Stimulated activated naive CD8-positive, alpha-beta T cell treated with anti-CD3 and anti-CD28 coated beads, Interleukin-15, Interleukin-2, amounts not matched to agents 100 U/mL and 50 U/mL, for 24 hours (primary cell): ENCODE measurements around the gene RASGRF1.
"Not testable (repeated sequence)": the region's sequence is repeated elsewhere in the genome, so short reads cannot be mapped to it uniquely, and the experiment has no call there.

ENCODE experiments used
- ATAC-seq: fragments of 150-1000 bp; cut with Tn5 transposase; one replicate; pipeline ENCODE4 v1.10.0; 2021
- DNase-seq: peaks from one replicate; pipeline ENCODE4 v3.0.0; 2021

RASGRF1 gene

GRCh38 chr15:78931439-78932257 lies 158.9 kb downstream of the RASGRF1 start:
- DNase-seq (no peak), ATAC-seq (no peak)

- ATAC-seq (no peak), DNase-seq (no peak)
Measured at GRCh38 chr15:78930577-78931388, 159.8 kb downstream of the RASGRF1 start.

GRCh38 chr15:78929536-78930264 lies 160.9 kb downstream of the RASGRF1 start:
- ATAC-seq: no peak
- no peak for DNase-seq

GRCh38 chr15:78928616-78929093 lies 161.9 kb downstream of the RASGRF1 start:
- ATAC-seq (no peak), DNase-seq (no peak)

- not testable (repeated sequence) for DNase-seq, ATAC-seq
Measured at GRCh38 chr15:78928176-78928575, 162.4 kb downstream of the RASGRF1 start.

GRCh38 chr15:78927077-78927790 lies 163.3 kb downstream of the RASGRF1 start:
- ATAC-seq: no peak

GRCh38 chr15:78925956-78926743 lies 164.4 kb downstream of the RASGRF1 start:
- DNase-seq (no peak), ATAC-seq (no peak)

More at GRCh38 chr15:78927077-78927790, 163.3 kb downstream of the RASGRF1 start:
- no peak for DNase-seq

GRCh38 chr15:78925076-78925624 lies 165.4 kb downstream of the RASGRF1 start:
- no peak for ATAC-seq
- no peak for DNase-seq

- DNase-seq (no peak), ATAC-seq (no peak)
Measured at GRCh38 chr15:78923480-78924360, 166.9 kb downstream of the RASGRF1 start.

- no peak for DNase-seq
Measured at GRCh38 chr15:78923015-78923414, 167.6 kb downstream of the RASGRF1 start.

GRCh38 chr15:78922527-78922926 lies 168.1 kb downstream of the RASGRF1 start:
- DNase-seq: no peak
- ATAC-seq: no peak

More at GRCh38 chr15:78923015-78923414, 167.6 kb downstream of the RASGRF1 start:
- no peak for ATAC-seq

GRCh38 chr15:78921940-78922339 lies 168.6 kb downstream of the RASGRF1 start:
- DNase-seq (no peak), ATAC-seq (no peak)

GRCh38 chr15:78921517-78921916 lies 169.1 kb downstream of the RASGRF1 start:
- ATAC-seq (no peak), DNase-seq (no peak)

GRCh38 chr15:78917888-78918287 lies 172.7 kb downstream of the RASGRF1 start:
- no peak for DNase-seq
- ATAC-seq: no peak

GRCh38 chr15:78916088-78916487 lies 174.5 kb downstream of the RASGRF1 start:
- ATAC-seq (no peak), DNase-seq (no peak)

GRCh38 chr15:78915341-78916087 lies 175.1 kb downstream of the RASGRF1 start:
- DNase-seq (no peak), ATAC-seq (no peak)

- ATAC-seq: no peak
- no peak for DNase-seq
Measured at GRCh38 chr15:78914027-78914764, 176.4 kb downstream of the RASGRF1 start.

- ATAC-seq: no peak
- DNase-seq: no peak
Measured at GRCh38 chr15:78913012-78913411, 177.6 kb downstream of the RASGRF1 start.
